HUES6 (cell line): Measurements from ENCODE around the gene HMGCS2.

Source experiments
- H3K27ac ChIP-seq: 2 replicates; pipeline ENCODE4 v1.7.0; 2013; ENCODE audit warnings: low read depth, mild to moderate bottlenecking, low read length, inconsistent platforms
- H3K27me3 ChIP-seq: 2 replicates; pipeline ENCODE4 v1.6.1; 2013; ENCODE audit warnings: low read length; ENCODE audit not compliant: control insufficient read depth, insufficient read depth
- H3K36me3 ChIP-seq: 2 replicates; pipeline ENCODE4 v1.6.1; 2013; ENCODE audit warnings: low read length; ENCODE audit not compliant: control insufficient read depth, insufficient read depth
- H3K4me1 ChIP-seq: 2 replicates; pipeline ENCODE4 v1.6.1; 2013; ENCODE audit warnings: low read length; ENCODE audit not compliant: control insufficient read depth, insufficient read depth
- H3K4me3 ChIP-seq: 2 replicates; pipeline ENCODE4 v1.5.1; 2013; ENCODE audit warnings: low read depth, low read length
- H3K9ac ChIP-seq: one replicate; pipeline ENCODE4 v1.6.1; 2013; ENCODE audit warnings: mild to moderate bottlenecking, low read length
- H3K9me3 ChIP-seq: 2 replicates; pipeline ENCODE4 v1.6.1; 2013; ENCODE audit warnings: low read depth, low read length; ENCODE audit not compliant: control insufficient read depth, insufficient read depth

Gene HMGCS2

DNA sequence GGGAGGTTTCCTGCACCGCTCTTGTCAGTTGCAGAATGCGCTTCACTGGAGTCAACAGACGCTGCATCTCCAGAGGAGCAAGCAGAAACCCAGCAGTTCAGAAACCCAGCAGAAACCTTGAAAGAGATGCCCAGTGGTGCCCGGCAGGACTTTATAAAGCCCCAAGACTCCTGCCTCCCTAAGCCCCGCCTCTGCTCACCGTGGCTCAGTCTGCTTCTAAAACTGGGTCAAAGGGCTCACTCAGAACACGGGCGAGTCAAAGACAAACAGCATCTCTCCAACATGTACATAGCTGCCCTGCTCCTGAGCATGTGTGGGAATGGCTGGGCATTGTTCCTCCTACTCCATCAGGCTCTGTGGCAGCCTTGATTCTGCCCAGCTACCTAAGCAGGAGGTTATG lies at the start of gene HMGCS2:
Gene HMGCS2 (minus strand): TSS at position 128 of the 400 bp plus-strand sequence. CDS start 61 bp downstream, at position 67.
- H3K27me3 ChIP-seq = peaks cover 17% of the 10 kb centered on the region; the same call in 1 of the 2 replicates
- H3K4me3 ChIP-seq = no peak within 1 kb of the TSS
- H3K36me3 ChIP-seq = no peaks in the 10 kb centered on the region
- no peak within 1 kb of the TSS for H3K27ac ChIP-seq
- H3K4me1 ChIP-seq = peaks cover 11% of the 10 kb centered on the region
- no peaks in the 10 kb centered on the region for H3K9me3 ChIP-seq
- H3K9ac ChIP-seq = no peak within 1 kb of the TSS

- H3K36me3 ChIP-seq = no peaks in the 10 kb centered on the region
- H3K27me3 ChIP-seq = 0 out of 2 replicates have a peak, but pooled peaks cover 4% of the 10 kb centered on the region
- no peaks in the 10 kb centered on the region for H3K4me1 ChIP-seq
- H3K9me3 ChIP-seq = no peaks in the 10 kb centered on the region
- H3K27ac ChIP-seq = no peak overlapping the region
- H3K9ac ChIP-seq = no peak overlapping the region
- no peak overlapping the region for H3K4me3 ChIP-seq
Measured at GRCh38 chr1:119818181-119818580, 49.5 kb upstream of the HMGCS2 start.

DNA sequence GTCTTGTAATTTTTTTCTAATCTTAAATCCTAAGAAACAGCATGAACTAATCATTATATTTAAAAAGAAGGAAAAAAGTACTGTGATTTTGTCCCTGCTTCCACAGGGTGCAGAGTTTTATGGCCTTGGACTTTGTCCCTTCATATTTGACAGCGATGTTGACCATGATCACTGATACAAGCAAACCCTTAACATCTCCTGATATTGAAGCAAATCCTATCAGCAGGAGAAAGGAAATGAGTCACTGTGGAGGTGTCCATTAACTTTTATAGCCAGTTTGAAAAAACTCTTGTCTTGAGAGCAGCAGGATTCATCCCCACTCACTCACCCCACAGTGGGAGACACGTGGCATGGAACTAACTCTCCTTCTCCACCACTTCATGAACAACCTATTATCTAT lies 47.7 kb upstream of the HMGCS2 start:
- Histone ChIP-seq H3K4me3 (no peak overlapping the region), H3K27me3 (no peaks in the 10 kb centered on the region), H3K36me3 (no peaks in the 10 kb centered on the region), H3K9me3 (no peaks in the 10 kb centered on the region), H3K9ac (no peak overlapping the region), H3K27ac (no peak overlapping the region), H3K4me1 (no peaks in the 10 kb centered on the region)

- no peaks in the 10 kb centered on the region for H3K4me1 ChIP-seq
- H3K9me3 ChIP-seq = no peaks in the 10 kb centered on the region
- no peak overlapping the region for H3K9ac ChIP-seq
- H3K4me3 ChIP-seq = no peak overlapping the region
- no peaks in the 10 kb centered on the region for H3K36me3 ChIP-seq
- no peaks in the 10 kb centered on the region for H3K27me3 ChIP-seq
- no peak overlapping the region for H3K27ac ChIP-seq
Measured at GRCh38 chr1:119815928-119816327, 47.2 kb upstream of the HMGCS2 start.

GRCh38 chr1:119815361-119815760 lies 46.7 kb upstream of the HMGCS2 start:
- Histone ChIP-seq H3K9ac (no peak overlapping the region), H3K27ac (no peak overlapping the region), H3K36me3 (no peaks in the 10 kb centered on the region), H3K4me3 (no peak overlapping the region), H3K4me1 (no peaks in the 10 kb centered on the region), H3K9me3 (no peaks in the 10 kb centered on the region), H3K27me3 (no peaks in the 10 kb centered on the region)

GRCh38 chr1:119814288-119814687 lies 45.6 kb upstream of the HMGCS2 start:
- Histone ChIP-seq H3K9me3 (no peaks in the 10 kb centered on the region), H3K4me1 (no peaks in the 10 kb centered on the region), H3K4me3 (no peak overlapping the region), H3K9ac (no peak overlapping the region), H3K27me3 (no peaks in the 10 kb centered on the region), H3K36me3 (no peaks in the 10 kb centered on the region), H3K27ac (no peak overlapping the region)

GRCh38 chr1:119811985-119812557 lies 43.4 kb upstream of the HMGCS2 start:
- Histone ChIP-seq H3K9ac (no peak overlapping the region), H3K27ac (no peak overlapping the region), H3K4me1 (no peaks in the 10 kb centered on the region), H3K27me3 (peaks cover 8% of the 10 kb centered on the region; the same call in 1 of the 2 replicates), H3K36me3 (no peaks in the 10 kb centered on the region), H3K4me3 (no peak overlapping the region), H3K9me3 (no peaks in the 10 kb centered on the region)

GRCh38 chr1:119811387-119811786 lies 42.7 kb upstream of the HMGCS2 start, which contains the start of gene REG4:
TSS of gene REG4 (minus strand) at chr1:119811460. CDS start at chr1:119808769, 2,691 bp downstream.
- H3K4me3 ChIP-seq = no peak within 1 kb of the TSS
- H3K9ac ChIP-seq = no peak within 1 kb of the TSS
- H3K36me3 ChIP-seq = no peaks in the 10 kb centered on the region
- no peak within 1 kb of the TSS for H3K27ac ChIP-seq
- peaks cover 12% of the 10 kb centered on the region; the same call in 1 of the 2 replicates for H3K27me3 ChIP-seq
- H3K4me1 ChIP-seq = no peaks in the 10 kb centered on the region
- H3K9me3 ChIP-seq = no peaks in the 10 kb centered on the region

- H3K4me3 ChIP-seq = no peak overlapping the region
- H3K27me3 ChIP-seq = peaks cover 12% of the 10 kb centered on the region; the same call in 1 of the 2 replicates
- no peak overlapping the region for H3K9ac ChIP-seq
- no peaks in the 10 kb centered on the region for H3K36me3 ChIP-seq
- H3K9me3 ChIP-seq = no peaks in the 10 kb centered on the region
- no peaks in the 10 kb centered on the region for H3K4me1 ChIP-seq
- H3K27ac ChIP-seq = no peak overlapping the region
Measured at GRCh38 chr1:119808972-119809550, 40.4 kb upstream of the HMGCS2 start.

- H3K4me3 ChIP-seq = no peak overlapping the region
- H3K4me1 ChIP-seq = no peaks in the 10 kb centered on the region
- H3K36me3 ChIP-seq = no peaks in the 10 kb centered on the region
- no peaks in the 10 kb centered on the region for H3K9me3 ChIP-seq
- peaks cover 12% of the 10 kb centered on the region; the same call in 1 of the 2 replicates for H3K27me3 ChIP-seq
- H3K9ac ChIP-seq = no peak overlapping the region
- no peak overlapping the region for H3K27ac ChIP-seq
Measured at GRCh38 chr1:119808491-119808890, 39.8 kb upstream of the HMGCS2 start.

DNA sequence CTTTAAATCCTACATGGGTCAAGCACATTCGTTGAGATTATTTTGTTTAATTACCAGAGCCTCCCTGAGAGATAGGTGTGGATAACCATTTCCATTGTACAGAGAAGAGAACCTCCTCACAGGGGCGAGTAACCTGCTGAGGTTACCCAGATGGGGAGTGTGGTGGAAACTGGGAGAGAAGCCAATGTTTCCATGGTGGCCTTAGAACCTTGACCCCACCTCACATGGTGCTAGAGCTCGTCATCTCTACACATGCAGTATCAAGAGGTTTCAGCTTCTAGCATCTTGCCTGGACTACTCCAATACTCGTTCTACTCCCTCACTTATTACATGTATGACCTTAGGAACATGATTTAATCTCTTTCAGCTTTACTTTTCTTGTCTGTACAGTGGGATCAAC lies 37.8 kb upstream of the HMGCS2 start:
- no peak overlapping the region for H3K9ac ChIP-seq
- no peaks in the 10 kb centered on the region for H3K9me3 ChIP-seq
- H3K27me3 ChIP-seq = peaks cover 12% of the 10 kb centered on the region; the same call in 1 of the 2 replicates
- H3K27ac ChIP-seq = no peak overlapping the region
- H3K4me1 ChIP-seq = no peaks in the 10 kb centered on the region
- H3K4me3 ChIP-seq = no peak overlapping the region
- H3K36me3 ChIP-seq = no peaks in the 10 kb centered on the region
